Stimulated activated CD4-positive, alpha-beta T cell treated with anti-CD3 and anti-CD28 coated beads, Interleukin-2, amount 100 ng/mL, for 48 hours (primary cell): ENCODE results near the gene RABL2B.
"Not testable (repeated sequence)": the region's sequence is repeated elsewhere in the genome, so short reads cannot be mapped to it uniquely, and the experiment has no call there.

Experiments
- DNase-seq, 2 donors: peaks; one replicate each; pipeline ENCODE4 v3.0.0-alpha.2; 2020

RABL2B gene

GRCh38 chr22:50783033-50783879, at the start of gene RABL2B:
Gene RABL2B, minus strand, starts transcription at chr22:50783636. Its CDS starts 1,342 bp downstream, at chr22:50782294.
- DNase-seq = peak; percentile 84 to 88

DNA sequence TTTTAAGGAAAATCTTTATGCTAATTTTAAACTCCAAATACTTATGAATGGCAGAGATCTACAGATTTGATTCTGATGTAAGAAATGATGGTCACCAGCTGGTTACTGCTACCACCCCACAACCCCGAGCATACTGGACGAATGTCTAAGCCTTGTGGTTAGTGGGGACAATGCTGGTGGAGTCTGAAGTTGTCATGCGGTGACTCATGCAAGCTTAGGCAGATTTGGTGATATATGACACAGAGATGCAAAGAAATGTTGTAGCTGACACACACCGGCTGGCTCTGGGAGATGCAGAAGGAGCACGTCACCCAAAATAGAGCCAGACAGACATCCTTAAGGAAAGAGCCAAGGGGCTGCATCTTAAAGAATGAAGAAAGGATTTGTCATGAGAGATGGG, 3.5 kb upstream of the RABL2B start:
- not testable (repeated sequence) for DNase-seq

DNA sequence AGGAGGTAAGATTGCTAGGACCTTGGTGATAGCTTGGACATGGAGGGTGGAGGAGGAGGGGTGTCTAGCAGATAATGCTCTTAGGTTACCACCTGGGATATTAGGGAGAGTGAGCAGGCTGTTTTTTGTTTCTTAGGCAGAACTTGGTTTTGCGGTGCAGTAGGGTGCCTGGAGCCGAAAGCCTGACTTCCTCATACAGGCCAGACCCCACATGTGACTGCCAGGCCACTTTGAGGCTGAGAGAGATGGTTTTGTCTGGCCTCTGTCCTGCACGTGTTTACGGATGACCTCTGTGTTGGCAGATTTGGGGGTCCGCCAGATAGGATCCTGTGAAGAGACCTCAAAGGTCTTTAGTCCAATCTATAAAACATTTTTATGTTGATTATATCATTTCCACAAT, 1.9 kb upstream of the RABL2B start:
- not testable (repeated sequence) for DNase-seq

GRCh38 chr22:50783880-50784276, 442 bp upstream of the RABL2B start:
- DNase-seq = not testable (repeated sequence)

DNA sequence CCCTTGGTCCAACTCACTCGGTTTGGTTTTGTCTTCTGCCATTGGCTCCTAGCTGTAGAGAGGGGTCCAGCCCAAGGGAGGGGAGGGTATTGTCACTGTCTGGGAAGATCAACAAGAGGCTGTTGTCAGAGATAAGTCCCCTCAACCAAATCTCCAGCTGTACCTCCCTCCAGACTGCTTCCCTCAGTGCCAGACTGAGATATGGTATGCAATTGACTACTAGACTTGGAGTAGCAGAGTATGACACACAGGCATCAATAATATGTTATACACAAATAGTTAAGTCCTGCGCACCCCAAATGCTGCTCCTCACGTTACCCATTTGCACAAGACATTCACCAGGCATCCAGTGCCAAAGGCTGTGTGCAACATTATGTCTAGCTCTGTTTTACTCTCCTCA, 1.2 kb downstream of the RABL2B start:
- not testable (repeated sequence) for DNase-seq

GRCh38 chr22:50780244-50780643, 3.2 kb downstream of the RABL2B start:
- not testable (repeated sequence) for DNase-seq

DNA sequence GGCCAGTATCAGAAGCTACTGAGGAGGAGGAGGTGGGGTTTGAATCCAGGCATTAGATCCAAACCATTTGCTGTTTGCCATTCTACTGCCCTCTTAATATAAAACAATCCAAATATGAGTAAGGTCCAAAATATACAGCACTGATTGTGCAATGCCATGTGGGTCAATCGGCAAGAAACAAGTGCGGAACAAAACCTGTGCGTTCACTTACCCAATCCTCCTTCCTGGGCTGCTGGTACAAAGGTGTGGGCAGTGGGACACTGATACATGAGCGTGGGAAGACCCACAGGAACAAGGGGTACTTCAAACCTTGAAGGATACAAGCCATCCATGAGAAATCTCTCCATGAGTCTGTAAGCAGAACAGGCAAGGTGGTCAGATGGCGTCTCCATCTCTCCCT, 5.8 kb downstream of the RABL2B start:
- DNase-seq = not testable (repeated sequence)

DNA sequence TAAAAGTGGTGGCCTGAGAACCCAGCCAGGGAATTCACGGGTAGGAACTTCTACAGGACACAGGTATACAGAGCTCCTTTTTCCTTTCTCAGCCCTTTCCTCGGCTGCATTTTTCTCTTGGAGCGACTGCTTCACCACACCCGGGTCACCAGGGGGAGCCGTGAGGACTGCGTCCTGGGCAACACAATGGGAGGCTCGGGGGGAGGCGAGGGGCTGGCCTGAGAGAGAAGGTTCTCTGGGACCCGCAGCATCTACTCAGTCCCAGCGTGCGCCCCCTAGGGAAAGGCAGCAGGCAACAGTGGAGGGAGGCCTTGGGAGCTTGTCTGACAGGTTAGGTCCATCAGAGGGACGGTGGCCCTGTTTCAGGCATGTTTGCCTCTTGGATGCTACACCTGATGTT, 8.3 kb downstream of the RABL2B start:
- DNase-seq = not testable (repeated sequence)

GRCh38 chr22:50764288-50764687, 19.1 kb downstream of the RABL2B start:
- not testable (repeated sequence) for DNase-seq

- not testable (repeated sequence) for DNase-seq
These were observed 21.6 kb downstream of the RABL2B start for GRCh38 chr22:50761829-50762228.

- not testable (repeated sequence) for DNase-seq
These were observed 23.7 kb downstream of the RABL2B start for GRCh38 chr22:50759597-50760341.

GRCh38 chr22:50756949-50757491, 26.4 kb downstream of the RABL2B start:
- peak; percentile 18 to 29 for DNase-seq

GRCh38 chr22:50756406-50756805, 27.0 kb downstream of the RABL2B start:
- not testable (repeated sequence) for DNase-seq

GRCh38 chr22:50755251-50755650, 28.2 kb downstream of the RABL2B start:
- not testable (repeated sequence) for DNase-seq

GRCh38 chr22:50749302-50750074, 33.9 kb downstream of the RABL2B start:
- not testable (repeated sequence) for DNase-seq

DNA sequence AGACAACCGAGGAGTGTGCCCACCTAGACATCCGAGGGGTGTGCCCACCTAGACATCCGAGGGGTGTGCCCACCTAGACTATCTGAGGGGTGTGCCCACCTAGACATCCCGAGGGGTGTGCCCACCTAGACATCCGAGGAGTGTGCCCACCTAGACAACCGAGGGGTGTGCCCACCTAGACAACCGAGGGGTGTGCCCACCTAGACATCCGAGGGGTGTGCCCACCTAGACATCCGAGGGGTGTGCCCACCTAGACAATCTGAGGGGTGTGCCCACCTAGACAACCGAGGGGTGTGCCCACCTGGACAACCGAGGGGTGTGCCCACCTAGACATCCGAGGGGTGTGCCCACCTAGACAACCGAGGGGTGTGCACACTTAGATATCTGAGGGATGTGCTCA, 34.8 kb downstream of the RABL2B start:
- DNase-seq = not testable (repeated sequence)

- DNase-seq = not testable (repeated sequence)
These were observed 35.9 kb downstream of the RABL2B start for GRCh38 chr22:50747521-50747920.

- not testable (repeated sequence) for DNase-seq
These were observed 39.0 kb downstream of the RABL2B start for GRCh38 chr22:50744424-50744823.

GRCh38 chr22:50740714-50741113, 42.7 kb downstream of the RABL2B start:
- not testable (repeated sequence) for DNase-seq

- DNase-seq = no peak
These were observed 43.5 kb downstream of the RABL2B start for GRCh38 chr22:50739894-50740293.

DNA sequence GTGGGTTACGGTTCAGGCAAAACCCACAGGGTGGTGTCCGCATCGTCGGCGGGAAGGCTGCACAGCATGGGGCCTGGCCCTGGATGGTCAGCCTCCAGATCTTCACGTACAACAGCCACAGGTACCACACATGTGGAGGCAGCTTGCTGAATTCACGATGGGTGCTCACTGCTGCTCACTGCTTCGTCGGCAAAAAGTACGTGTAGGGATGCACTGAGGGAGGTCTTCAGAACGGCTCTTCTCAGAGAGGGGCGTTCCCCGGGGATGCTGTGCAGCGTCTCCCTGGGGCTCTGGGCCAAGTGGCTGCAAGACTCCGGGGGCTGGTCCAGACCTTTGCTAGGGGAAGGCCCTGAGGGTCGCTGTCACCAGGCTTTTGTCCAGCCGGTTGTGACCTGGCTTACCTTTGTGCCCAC, 44.2 kb downstream of the RABL2B start:
- no peak for DNase-seq

DNA sequence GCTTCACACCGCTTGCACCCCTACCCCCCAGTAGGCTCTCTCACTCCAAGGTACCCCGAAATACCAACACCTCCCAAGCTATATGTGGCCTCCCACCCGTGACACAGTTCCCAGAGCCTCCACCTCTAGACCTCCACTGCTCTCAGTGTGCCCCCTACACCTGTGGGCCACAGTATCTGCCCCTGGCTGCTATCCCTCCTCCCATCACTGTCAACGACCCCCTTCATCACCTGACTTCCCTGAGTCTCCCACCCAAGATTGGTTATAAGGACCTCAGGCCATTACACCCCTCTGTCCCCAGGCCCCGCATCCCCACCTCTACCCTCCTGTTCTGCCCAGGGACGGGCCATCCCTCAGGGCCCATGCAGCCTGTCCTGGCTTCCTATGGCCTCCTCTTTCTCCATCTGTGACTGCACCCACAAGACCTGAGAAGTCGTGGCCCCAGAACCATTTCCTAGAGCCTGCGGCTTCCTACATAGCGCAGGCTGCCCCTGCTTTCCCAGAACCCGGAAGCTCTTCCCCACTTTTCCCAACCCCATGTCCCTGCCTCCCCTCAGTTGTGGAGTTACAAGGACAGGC, 44.7 kb downstream of the RABL2B start:
- no peak for DNase-seq
